UCSD-AML1 (cell line): ENCODE measurements around the gene BRINP1.

Experiments used
- DNase-seq: peaks from one replicate; lab custom pipeline; 2025; ENCODE audit not compliant: unreplicated experiment; lab: John Stamatoyannopoulos, UW

Gene BRINP1

DNA sequence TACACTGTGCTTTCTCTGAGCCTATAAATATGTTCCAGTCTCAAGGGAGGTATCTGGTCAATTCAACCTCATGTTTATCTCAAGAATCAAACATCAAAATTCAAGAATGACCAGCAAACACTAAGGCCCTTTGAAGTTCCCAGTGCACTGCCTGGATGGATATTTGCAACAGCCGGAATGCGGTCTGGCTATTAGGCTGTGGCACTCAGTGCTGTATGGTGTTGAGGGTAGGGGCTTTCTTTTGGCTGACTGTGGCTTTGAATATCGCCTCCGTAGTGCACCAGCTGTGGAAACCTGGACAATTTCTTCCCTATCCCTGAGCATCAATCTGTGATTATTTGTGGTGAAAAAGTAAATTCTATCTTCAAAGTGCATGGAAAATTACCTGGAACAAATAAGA, 220.4 kb downstream of the BRINP1 start:
- DNase-seq = no peak

DNA sequence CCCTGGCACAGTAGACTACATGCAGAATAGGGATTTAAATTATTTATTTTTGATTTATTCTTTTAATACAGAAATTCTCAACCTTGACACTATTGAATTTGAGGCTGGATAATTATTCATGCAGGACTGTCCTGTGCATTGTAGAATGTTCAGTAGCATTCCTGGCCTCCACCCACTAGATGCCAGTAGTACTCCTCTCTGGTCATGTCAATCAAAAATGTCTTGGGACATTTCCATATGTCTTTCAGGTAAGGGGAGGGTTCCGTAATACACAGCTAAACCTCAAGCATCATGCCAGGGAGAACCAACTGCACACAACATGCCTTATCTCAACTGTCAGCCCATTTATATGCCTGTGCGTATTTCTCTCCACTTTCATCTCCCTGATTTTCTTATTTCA, 231.8 kb downstream of the BRINP1 start:
- no peak for DNase-seq

DNA sequence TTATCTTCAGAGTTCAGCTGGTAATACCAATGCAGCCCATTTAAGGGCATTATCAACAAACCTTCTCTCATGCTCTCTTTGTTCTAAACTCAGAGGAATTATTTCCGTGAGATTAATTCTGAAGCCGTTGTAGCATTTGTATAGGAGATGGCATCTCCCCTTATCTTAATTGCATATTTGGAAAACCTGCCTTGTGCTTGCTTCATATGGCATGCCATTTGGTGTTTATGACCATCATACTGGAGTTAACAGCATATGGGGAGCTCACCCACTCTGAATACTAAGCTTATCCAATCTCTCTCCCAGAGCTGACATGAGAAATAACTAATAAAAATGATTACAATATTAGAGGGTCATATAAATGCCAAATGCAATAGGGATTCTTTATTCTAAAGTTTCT, 243.2 kb downstream of the BRINP1 start:
- DNase-seq = no peak

- DNase-seq = no peak
Observed at GRCh38 chr9:119121899-119122298, 247.3 kb downstream of the BRINP1 start.

DNA sequence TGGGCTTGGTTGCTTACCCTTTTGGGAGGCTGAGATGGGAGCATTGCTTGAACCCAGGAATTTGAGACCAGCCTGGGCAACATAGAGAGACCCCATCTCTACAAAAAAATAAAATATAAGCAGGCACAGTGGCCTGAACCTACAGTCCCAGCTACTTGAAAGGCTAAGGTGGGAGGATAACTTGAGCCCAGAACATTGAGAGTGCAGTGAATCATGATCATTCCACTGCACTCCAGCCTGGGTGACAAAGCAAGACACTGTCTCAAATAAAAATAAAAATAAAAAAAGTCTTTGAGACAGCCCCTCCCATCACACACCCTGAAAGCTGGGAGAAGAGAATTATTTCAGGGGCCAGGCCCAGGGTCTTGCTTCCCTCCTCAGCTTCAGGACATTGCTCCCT, 251.8 kb downstream of the BRINP1 start:
- DNase-seq = no peak
